Measurements from ENCODE around the gene GPI. TPM values are rescaled to one million over a fixed set of nuclear protein-coding genes. Genes with fewer than 3 reads are reported as not detected.

The GPI gene
- total RNA-seq, 4 donors from 2014 or later, result 41.5 to 120 (median 95.2) TPM

DNA sequence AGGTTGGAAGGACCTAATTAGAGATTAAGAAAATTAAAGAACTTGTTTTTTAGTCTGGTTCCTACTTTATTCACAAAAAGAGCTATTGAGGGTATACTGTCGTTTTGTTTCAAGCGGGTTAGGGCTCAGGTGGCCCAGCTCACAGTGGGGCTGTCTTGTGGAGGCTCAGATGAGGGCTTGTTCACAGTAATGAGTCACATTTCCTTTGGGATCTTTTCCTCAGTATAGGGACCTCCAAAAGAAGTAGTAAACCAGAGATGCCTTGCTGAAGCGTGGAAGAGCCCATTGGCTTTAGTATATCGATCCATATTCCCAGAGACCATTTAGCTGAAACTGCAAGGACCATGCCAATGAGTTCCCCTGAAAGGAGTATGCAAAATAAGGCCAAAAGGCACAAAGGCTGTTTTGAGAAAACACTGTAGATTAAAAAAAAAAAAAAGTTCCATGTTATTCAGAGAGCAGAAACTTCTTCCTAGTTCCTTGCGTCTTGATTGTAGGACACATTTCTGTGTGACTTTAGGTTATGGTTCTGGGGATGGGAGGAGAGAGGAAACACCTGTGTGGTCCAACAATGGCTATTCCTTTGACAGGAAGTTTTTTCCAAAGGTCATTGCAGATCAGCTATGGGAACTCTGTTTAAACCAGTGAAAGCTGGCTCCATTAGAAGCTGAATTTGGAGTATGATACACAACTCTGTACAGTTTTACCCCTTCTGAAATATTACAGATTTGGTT, 32.8 kb upstream of the GPI start:
- Histone ChIP-seq H3K27ac (peak overlapping the region in 1 of 2 donors; percentile 71), H3K36me3 (no peaks in the 10 kb centered on the region), H3K27me3 (no peaks in the 10 kb centered on the region), H3K4me1 (no peaks in the 10 kb centered on the region), H3K4me3 (no peak overlapping the region), H3K9me3 (no peaks in the 10 kb centered on the region)
- TF ChIP-seq, protein P1, sequence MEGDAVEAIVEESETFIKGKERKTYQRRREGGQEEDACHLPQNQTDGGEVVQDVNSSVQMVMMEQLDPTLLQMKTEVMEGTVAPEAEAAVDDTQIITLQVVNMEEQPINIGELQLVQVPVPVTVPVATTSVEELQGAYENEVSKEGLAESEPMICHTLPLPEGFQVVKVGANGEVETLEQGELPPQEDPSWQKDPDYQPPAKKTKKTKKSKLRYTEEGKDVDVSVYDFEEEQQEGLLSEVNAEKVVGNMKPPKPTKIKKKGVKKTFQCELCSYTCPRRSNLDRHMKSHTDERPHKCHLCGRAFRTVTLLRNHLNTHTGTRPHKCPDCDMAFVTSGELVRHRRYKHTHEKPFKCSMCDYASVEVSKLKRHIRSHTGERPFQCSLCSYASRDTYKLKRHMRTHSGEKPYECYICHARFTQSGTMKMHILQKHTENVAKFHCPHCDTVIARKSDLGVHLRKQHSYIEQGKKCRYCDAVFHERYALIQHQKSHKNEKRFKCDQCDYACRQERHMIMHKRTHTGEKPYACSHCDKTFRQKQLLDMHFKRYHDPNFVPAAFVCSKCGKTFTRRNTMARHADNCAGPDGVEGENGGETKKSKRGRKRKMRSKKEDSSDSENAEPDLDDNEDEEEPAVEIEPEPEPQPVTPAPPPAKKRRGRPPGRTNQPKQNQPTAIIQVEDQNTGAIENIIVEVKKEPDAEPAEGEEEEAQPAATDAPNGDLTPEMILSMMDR (IDR thresholded peaks at IDR 0.05), result no peak
- TF ChIP-seq POLR2A (IDR thresholded peaks at IDR 0.05), result no peak
- DNase-seq, result no peak
- intact Hi-C loops (cut with DNase I; ENCODE audit: low total_unique reads), result no loop called here

DNA sequence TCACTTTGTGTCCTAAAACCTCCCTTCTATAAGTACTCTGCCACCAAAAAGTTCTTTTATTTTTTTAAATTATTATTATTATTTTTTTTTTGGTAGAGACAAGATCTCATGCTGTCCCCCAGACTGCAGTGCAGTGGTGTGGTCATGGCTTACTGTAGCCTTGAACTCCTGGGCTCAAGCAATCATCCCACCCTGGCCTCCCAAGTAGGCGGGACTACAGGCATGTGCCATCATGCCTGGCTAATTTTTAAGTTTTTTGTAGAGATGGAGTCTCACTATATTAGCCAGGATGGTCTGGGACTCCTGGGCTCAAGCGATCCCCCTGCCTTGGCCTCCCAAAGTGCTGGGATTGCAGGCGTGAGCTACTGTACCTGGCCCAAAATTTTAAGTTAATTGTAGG, 29.1 kb upstream of the GPI start:
- H3K4me3 ChIP-seq, result no peak overlapping the region
- H3K27ac ChIP-seq, result peak overlapping the region in 1 of 2 donors; percentile 41
- intact Hi-C loops (cut with DNase I; ENCODE audit: low total_unique reads), result no loop called here
- H3K9me3 ChIP-seq, result no peaks in the 10 kb centered on the region
- no peaks in the 10 kb centered on the region for H3K36me3 ChIP-seq
- H3K27me3 ChIP-seq, result no peaks in the 10 kb centered on the region
- H3K4me1 ChIP-seq, result no peaks in the 10 kb centered on the region
- no peak for TF ChIP-seq POLR2A (IDR thresholded peaks at IDR 0.05)
- TF ChIP-seq, protein P1 (IDR thresholded peaks at IDR 0.05), result no peak
- DNase-seq, result no peak

DNA sequence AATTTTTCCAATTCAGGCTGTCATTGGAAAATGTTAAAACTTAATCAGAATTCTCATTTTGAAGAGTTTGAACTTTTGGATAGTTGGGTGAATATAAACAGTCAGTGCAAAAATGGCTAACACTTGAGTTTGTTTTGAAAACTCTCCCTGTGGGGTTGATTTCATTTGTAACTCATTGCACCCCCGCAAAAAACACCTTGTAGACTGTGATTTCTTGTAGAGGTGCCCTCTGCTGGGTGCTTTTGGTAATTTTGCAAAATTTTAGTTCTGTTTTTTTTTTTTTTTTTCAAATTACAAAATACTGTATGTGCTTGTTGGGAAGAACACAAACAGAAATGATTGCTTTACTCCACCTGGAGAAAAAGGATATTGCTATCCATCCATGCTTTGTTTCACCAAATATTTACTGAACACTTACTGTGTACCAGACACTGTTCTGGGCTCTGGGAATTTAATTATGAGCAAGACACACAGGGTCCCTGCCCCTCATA, 28.2 kb upstream of the GPI start:
- no peaks in the 10 kb centered on the region for H3K36me3 ChIP-seq
- H3K27ac ChIP-seq, result peak overlapping the region in 1 of 2 donors; percentile 41
- H3K4me3 ChIP-seq, result no peak overlapping the region
- intact Hi-C loops (cut with DNase I; ENCODE audit: low total_unique reads), result no loop called here
- no peak for DNase-seq
- no peaks in the 10 kb centered on the region for H3K9me3 ChIP-seq
- H3K27me3 ChIP-seq, result no peaks in the 10 kb centered on the region
- TF ChIP-seq POLR2A (IDR thresholded peaks at IDR 0.05), result no peak
- TF ChIP-seq, protein P1 (IDR thresholded peaks at IDR 0.05), result peak; percentile 39 to 51 (median 45)
- H3K4me1 ChIP-seq, result no peaks in the 10 kb centered on the region

- H3K9me3 ChIP-seq, result no peaks in the 10 kb centered on the region
- H3K27me3 ChIP-seq, result no peaks in the 10 kb centered on the region
- no peaks in the 10 kb centered on the region for H3K36me3 ChIP-seq
- no peak for TF ChIP-seq POLR2A (IDR thresholded peaks at IDR 0.05)
- TF ChIP-seq, protein P1 (IDR thresholded peaks at IDR 0.05), result no peak
- no peak for DNase-seq
- no peaks in the 10 kb centered on the region for H3K4me1 ChIP-seq
- H3K27ac ChIP-seq, result no peak overlapping the region
- intact Hi-C loops (cut with DNase I; ENCODE audit: low total_unique reads), result no loop called here
- no peak overlapping the region for H3K4me3 ChIP-seq
Measured at GRCh38 chr19:34337739-34338138, 27.3 kb upstream of the GPI start.

DNA sequence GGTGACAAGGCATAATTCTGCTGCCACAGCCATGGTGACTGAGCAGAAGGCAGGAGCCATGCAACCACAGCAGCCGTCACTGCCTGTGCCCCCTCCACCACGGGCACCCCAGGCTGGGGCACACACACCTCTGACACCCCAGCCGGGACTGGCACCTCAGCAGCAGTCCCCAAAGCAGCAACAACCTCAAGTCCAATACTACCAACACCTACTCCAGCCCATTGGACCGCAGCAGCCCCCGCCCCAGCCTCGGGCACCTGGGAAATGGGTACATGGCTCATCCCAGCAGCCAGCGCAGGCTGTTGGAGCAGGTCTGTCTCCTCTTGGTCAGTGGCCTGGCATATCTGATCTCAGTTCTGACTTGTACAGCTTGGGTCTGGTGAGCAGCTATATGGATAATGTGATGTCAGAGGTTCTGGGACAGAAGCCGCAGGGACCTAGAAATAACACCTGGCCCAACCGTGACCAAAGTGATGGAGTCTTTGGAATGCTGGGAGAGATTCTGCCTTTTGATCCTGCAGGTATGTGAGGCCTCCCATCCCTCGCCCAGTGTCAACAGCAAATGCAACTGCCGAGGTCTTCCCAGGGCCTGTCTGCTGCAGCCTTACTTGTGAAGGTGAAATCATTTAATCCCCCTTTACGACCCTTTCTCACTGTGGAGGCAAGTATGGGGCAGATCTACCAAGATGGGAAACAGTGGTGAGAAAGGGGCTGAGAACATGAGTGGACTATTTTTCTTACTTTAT, 22.9 kb upstream of the GPI start:
- no peak for DNase-seq
- H3K27me3 ChIP-seq, result no peaks in the 10 kb centered on the region
- TF ChIP-seq, protein P1 (IDR thresholded peaks at IDR 0.05), result no peak
- TF ChIP-seq POLR2A (IDR thresholded peaks at IDR 0.05), result no peak
- no peaks in the 10 kb centered on the region for H3K4me1 ChIP-seq
- H3K36me3 ChIP-seq, result no peaks in the 10 kb centered on the region
- no peaks in the 10 kb centered on the region for H3K9me3 ChIP-seq
- intact Hi-C loops (cut with DNase I; ENCODE audit: low total_unique reads), result no loop called here
- H3K4me3 ChIP-seq, result no peak overlapping the region
- no peak overlapping the region for H3K27ac ChIP-seq

Measured in uterus (tissue), 4 donors.